Measurements from ENCODE around the gene MICAL2.

MICAL2 gene

DNA sequence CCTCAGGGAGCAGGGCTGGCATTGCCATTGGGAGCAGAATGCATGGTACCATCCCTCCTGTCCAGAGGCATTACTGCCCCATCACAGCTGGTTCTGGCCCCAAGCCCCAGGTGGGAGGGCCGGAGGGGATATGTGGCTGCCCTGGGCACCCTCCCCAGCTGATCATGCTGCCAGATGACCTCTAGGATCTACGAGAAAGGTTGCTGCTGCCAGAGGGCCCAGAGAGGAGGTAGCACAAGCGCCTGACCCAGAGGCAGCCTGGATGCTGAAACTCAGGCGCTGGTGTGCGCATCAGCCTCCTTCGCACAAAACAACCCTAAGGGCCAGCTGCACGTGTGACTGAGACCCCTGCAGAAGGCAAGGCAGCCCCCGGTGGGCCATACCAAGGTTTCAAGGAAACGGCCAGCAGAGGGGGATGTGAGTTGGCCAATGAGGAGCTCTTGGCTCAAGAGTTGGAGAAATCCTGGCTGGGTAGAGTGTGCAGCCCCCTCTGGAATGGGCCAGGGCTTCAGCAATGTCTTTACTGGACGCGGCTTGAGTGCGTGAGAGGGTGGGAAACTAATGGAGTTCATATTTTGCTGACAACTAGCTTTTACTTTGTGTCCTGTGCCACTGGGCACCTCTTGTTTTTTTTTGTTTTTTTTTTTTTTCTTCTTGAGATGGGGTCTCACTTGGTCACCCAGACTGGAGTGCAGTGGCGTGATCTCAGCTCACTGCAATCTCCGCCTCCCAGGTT, 178.7 kb downstream of the MICAL2 start:
- TF ChIP-seq TCF4 (CRISPR knock-in tag; IDR thresholded peaks at IDR 0.05; ENCODE audit: borderline replicate concordance): no peak
- no peak for TF ChIP-seq CREB5 (CRISPR knock-in tag; IDR thresholded peaks at IDR 0.05; ENCODE audit: low read depth)
- ATAC-seq: no peak

DNA sequence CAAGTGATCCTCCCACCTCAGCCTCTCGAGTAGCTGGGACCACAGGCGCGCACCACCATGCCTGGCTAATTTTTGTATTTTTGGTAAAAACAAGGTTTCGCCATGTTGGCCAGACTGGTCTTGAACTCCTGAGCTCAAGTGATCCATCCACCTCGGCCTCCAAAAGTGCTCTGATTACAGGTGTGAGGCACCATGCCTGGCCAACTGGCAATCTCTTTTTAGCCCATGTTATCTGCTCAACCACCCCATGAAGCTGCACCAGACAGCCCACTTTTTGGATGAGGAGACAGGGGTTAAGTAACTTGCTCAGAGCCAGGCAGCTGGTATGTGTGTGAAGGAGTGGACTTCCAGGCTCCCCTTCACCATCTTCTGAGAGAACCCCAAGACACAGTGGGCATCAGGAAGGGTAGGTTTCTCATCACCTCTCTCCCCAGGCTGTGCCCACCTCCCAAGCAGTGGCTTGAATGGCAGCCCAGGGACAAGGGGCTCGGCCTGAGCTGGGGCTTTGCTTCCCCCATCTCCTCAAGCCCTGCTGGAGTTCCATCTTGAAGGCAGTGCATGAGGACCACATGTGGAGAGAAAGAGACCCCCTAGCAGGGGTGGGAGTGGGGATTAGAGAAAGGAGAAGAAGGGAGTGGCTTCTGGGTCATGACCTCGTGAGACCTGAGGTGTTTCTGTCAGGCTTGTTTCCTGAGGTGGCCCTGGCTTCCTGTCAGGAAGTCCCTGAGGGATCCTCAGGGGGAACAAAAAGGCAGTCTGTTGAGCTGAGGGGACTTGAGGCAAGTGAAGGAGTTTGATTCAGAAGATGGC, 179.5 kb downstream of the MICAL2 start:
- TF ChIP-seq ZFP3 (CRISPR knock-in tag; IDR thresholded peaks at IDR 0.05): no peak
- TF ChIP-seq, protein P1, sequence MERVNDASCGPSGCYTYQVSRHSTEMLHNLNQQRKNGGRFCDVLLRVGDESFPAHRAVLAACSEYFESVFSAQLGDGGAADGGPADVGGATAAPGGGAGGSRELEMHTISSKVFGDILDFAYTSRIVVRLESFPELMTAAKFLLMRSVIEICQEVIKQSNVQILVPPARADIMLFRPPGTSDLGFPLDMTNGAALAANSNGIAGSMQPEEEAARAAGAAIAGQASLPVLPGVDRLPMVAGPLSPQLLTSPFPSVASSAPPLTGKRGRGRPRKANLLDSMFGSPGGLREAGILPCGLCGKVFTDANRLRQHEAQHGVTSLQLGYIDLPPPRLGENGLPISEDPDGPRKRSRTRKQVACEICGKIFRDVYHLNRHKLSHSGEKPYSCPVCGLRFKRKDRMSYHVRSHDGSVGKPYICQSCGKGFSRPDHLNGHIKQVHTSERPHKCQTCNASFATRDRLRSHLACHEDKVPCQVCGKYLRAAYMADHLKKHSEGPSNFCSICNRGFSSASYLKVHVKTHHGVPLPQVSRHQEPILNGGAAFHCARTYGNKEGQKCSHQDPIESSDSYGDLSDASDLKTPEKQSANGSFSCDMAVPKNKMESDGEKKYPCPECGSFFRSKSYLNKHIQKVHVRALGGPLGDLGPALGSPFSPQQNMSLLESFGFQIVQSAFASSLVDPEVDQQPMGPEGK (CRISPR knock-in tag; IDR thresholded peaks at IDR 0.05; ENCODE audit: borderline replicate concordance): no peak
- no peak for TF ChIP-seq ESRRG (CRISPR knock-in tag; IDR thresholded peaks at IDR 0.05)
- TF ChIP-seq POU6F1 (CRISPR knock-in tag; IDR thresholded peaks at IDR 0.05; ENCODE audit: borderline replicate concordance, low read depth): no peak
- no peak for TF ChIP-seq BACH2 (CRISPR knock-in tag; IDR thresholded peaks at IDR 0.05; ENCODE audit: borderline replicate concordance)
- no peak for TF ChIP-seq TOX (CRISPR knock-in tag; IDR thresholded peaks at IDR 0.05; ENCODE audit: borderline replicate concordance)
- TF ChIP-seq ZNF8 (CRISPR knock-in tag; IDR thresholded peaks at IDR 0.05): no peak
- no peak for TF ChIP-seq ARNTL (CRISPR knock-in tag; IDR thresholded peaks at IDR 0.05; ENCODE audit: borderline replicate concordance, low read depth)
- no peak for TF ChIP-seq RARB (CRISPR knock-in tag; IDR thresholded peaks at IDR 0.05)
- TF ChIP-seq ZNF70 (CRISPR knock-in tag; IDR thresholded peaks at IDR 0.05): no peak
- no peak for ATAC-seq

DNA sequence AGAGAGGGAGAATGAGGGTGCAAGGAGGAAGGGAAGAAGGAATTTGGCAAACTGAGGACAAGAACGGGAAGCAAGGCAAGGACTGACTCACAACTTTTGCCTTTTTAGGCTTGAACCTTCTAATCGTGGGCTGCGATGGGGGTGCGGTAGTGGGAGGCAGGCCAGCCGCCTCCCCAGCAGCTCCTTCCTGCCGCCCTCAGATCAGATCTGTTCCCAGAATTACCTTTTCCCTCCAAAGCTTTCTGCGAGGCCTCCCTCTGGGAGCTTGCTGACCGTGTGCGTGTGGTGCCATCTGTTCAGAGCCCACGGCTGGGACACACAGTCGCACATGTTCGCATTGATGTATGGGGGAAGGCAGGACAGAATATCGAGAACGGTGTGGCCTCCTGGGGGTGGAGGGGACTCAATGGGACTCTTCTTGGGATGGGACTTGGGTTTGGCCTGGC, 180.1 kb downstream of the MICAL2 start:
- no peak for ATAC-seq
- TF ChIP-seq OSR1 (CRISPR knock-in tag; IDR thresholded peaks at IDR 0.05) (no peak), ZFP3 (CRISPR knock-in tag; IDR thresholded peaks at IDR 0.05) (no peak), GLIS3 (CRISPR knock-in tag; IDR thresholded peaks at IDR 0.05) (no peak), ARNTL (CRISPR knock-in tag; IDR thresholded peaks at IDR 0.05; ENCODE audit: borderline replicate concordance, low read depth) (no peak), ZNF8 (CRISPR knock-in tag; IDR thresholded peaks at IDR 0.05) (no peak), TOX (CRISPR knock-in tag; IDR thresholded peaks at IDR 0.05; ENCODE audit: borderline replicate concordance) (no peak), ESRRG (CRISPR knock-in tag; IDR thresholded peaks at IDR 0.05) (no peak), ISL1 (CRISPR knock-in tag; IDR thresholded peaks at IDR 0.05) (no peak), POU6F1 (CRISPR knock-in tag; IDR thresholded peaks at IDR 0.05; ENCODE audit: borderline replicate concordance, low read depth) (no peak), BACH2 (CRISPR knock-in tag; IDR thresholded peaks at IDR 0.05; ENCODE audit: borderline replicate concordance) (no peak), PPARA (CRISPR knock-in tag; IDR thresholded peaks at IDR 0.05; ENCODE audit: borderline replicate concordance) (no peak)
- TF ChIP-seq, protein P2, sequence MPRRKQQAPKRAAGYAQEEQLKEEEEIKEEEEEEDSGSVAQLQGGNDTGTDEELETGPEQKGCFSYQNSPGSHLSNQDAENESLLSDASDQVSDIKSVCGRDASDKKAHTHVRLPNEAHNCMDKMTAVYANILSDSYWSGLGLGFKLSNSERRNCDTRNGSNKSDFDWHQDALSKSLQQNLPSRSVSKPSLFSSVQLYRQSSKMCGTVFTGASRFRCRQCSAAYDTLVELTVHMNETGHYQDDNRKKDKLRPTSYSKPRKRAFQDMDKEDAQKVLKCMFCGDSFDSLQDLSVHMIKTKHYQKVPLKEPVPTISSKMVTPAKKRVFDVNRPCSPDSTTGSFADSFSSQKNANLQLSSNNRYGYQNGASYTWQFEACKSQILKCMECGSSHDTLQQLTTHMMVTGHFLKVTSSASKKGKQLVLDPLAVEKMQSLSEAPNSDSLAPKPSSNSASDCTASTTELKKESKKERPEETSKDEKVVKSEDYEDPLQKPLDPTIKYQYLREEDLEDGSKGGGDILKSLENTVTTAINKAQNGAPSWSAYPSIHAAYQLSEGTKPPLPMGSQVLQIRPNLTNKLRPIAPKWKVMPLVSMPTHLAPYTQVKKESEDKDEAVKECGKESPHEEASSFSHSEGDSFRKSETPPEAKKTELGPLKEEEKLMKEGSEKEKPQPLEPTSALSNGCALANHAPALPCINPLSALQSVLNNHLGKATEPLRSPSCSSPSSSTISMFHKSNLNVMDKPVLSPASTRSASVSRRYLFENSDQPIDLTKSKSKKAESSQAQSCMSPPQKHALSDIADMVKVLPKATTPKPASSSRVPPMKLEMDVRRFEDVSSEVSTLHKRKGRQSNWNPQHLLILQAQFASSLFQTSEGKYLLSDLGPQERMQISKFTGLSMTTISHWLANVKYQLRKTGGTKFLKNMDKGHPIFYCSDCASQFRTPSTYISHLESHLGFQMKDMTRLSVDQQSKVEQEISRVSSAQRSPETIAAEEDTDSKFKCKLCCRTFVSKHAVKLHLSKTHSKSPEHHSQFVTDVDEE (CRISPR knock-in tag; IDR thresholded peaks at IDR 0.05): no peak
- TF ChIP-seq, protein P1 (CRISPR knock-in tag; IDR thresholded peaks at IDR 0.05; ENCODE audit: borderline replicate concordance): no peak
